ENCODE data around the gene GOLGA8R.
"Not testable (repeated sequence)": the region's sequence is repeated elsewhere in the genome, so short reads cannot be mapped to it uniquely, and the experiment has no call there.

DNA sequence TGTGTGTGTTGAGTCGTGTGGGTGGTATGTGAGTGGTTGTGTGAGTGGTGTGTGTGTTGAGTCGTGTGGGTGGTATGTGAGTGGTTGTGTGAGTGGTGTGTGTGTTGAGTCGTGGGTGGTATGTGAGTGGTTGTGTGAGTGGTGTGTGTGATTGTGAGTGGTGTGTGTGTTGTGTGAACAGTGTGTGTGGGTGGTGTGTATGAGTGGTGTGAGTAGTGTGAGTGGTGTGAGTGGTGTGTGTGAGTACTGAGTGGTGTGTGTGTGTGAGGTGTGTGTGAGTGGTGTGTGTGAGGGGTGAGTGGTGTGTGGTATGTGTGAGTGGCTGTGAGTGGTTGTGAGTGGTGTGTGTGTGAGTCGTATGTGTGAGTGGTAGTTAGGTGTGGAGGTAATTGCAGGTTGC, 38.2 kb downstream of the GOLGA8R start:
- TF ChIP-seq, protein P1, sequence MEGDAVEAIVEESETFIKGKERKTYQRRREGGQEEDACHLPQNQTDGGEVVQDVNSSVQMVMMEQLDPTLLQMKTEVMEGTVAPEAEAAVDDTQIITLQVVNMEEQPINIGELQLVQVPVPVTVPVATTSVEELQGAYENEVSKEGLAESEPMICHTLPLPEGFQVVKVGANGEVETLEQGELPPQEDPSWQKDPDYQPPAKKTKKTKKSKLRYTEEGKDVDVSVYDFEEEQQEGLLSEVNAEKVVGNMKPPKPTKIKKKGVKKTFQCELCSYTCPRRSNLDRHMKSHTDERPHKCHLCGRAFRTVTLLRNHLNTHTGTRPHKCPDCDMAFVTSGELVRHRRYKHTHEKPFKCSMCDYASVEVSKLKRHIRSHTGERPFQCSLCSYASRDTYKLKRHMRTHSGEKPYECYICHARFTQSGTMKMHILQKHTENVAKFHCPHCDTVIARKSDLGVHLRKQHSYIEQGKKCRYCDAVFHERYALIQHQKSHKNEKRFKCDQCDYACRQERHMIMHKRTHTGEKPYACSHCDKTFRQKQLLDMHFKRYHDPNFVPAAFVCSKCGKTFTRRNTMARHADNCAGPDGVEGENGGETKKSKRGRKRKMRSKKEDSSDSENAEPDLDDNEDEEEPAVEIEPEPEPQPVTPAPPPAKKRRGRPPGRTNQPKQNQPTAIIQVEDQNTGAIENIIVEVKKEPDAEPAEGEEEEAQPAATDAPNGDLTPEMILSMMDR (conservative IDR thresholded peaks at IDR 0.05) = not testable (repeated sequence)
- TF ChIP-seq ZFX (IDR thresholded peaks at IDR 0.05) = not testable (repeated sequence)
